Measurements from ENCODE around the gene ATP6V0C.
A peak's percentile ranks its signal among the peaks of the same experiment; 100 is the strongest.

DNA sequence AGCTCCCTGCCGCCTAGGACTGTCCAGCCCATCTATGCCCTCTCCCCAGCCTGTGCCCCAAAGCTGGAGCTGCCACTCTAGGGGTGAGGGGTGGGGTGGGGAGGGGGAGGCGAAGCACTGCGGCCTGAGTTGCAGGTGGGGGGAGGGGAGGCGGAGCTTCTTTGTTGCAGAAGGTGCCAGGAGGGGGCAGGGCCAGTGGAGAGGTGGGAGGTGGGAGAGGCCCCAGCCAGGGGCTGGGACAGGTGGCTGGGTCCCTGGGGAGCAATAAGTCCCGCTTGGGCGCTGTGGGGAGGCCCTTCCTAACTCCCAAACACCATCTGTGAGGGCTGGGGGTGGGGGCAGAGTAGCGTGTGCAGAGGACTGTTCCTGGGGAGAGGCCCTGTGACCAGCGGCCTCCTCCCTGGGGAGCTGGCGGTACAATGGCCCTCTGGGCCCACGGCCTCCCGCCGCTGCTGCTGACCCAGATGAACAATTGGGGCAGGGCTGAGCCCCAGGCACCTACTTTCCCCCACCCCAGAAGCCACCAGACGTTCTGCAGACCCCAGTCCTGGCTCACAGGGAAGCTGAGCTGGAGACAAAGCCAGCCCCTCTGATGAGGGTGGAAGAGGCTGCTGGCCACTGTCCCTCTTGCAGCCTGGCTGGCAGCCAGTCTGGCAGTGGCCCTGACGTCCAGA lies 44.9 kb upstream of the ATP6V0C start:
- TF ChIP-seq GATA2 (IDR thresholded peaks at IDR 0.05; ENCODE audit: low read depth, low read length) (peak; percentile 12; the same call in 1 of the 2 replicates), GATA3 (IDR thresholded peaks at IDR 0.05; ENCODE audit: low read depth, low read length) (no peak)

Measured in SH-SY5Y (cell line).